Measurements from ENCODE around the gene SLC22A14. TPM values are rescaled to one million over a fixed set of nuclear protein-coding genes. Genes with fewer than 3 reads are reported as not detected.

The SLC22A14 gene
- total and polyA plus RNA-seq, 2 donors (not counting 3 experiments of a cell fraction or from before 2014, with no cell fraction given): not detected

GRCh38 chr3:38343797-38344594 is 61.9 kb downstream of the SLC22A14 start:
- no TSS peak for BruUV-seq (replicated peaks)
- CTCF ChIA-PET: interaction anchor here (0.7 to 4.3 kb wide), 13 partner anchors 10 to 377 kb away, joined by 3 to 91 read pairs (median 3); no protein-coding TSS in a partner anchor
- POLR2A ChIA-PET: no interaction called here

More at GRCh38 chr3:38343797-38344594, 61.9 kb downstream of the SLC22A14 start:
- H3K27ac ChIP-seq (ENCODE audit: insufficient read depth, low read depth, low read length): no peak overlapping the region
- H3K9me1 ChIP-seq (replicated peaks; ENCODE audit: control insufficient read depth, extremely low read depth, insufficient read depth, low read length): no peaks in the 10 kb centered on the region
- DNase-seq (ENCODE audit: low read depth, low spot score): no peak
- FAIRE-seq: no peak
- H3K9me3 ChIP-seq (replicated peaks; ENCODE audit: control insufficient read depth, insufficient read depth, low read length): no peaks in the 10 kb centered on the region
- intact Hi-C loops (cut with micrococcal nuclease): loop anchor here (10.0 kb wide), 2 partner anchors 311 to 501 kb away; no protein-coding TSS in a partner anchor
- no peaks in the 10 kb centered on the region for H3K4me1 ChIP-seq (ENCODE audit: control insufficient read depth, extremely low read depth, insufficient read depth, low read length)
- no peaks in the 10 kb centered on the region for H4K20me1 ChIP-seq (replicated peaks; ENCODE audit: control insufficient read depth, extremely low read depth, insufficient read depth, low read length)
- H3K4me2 ChIP-seq (ENCODE audit: insufficient read depth, low read length): no peak overlapping the region
- TF ChIP-seq MYC (IDR thresholded peaks at IDR 0.05; ENCODE audit: low read depth, low read length) (no peak), JUN (IDR thresholded peaks at IDR 0.05; ENCODE audit: borderline replicate concordance, insufficient read depth, insufficient read length, low read depth) (no peak), EZH2 (IDR thresholded peaks at IDR 0.05; ENCODE audit: borderline replicate concordance, low read depth, low read length, severe bottlenecking) (no peak), GATA2 (IDR thresholded peaks at IDR 0.05; ENCODE audit: insufficient read depth, insufficient read length, low read depth, low read length) (no peak), FOS (IDR thresholded peaks at IDR 0.05; ENCODE audit: borderline replicate concordance, insufficient read depth, low read length) (no peak), POLR2AphosphoS5 (IDR thresholded peaks at IDR 0.05; ENCODE audit: insufficient read depth, low read depth, low read length) (no peak), POLR2A (IDR thresholded peaks at IDR 0.05; ENCODE audit: low read depth, low read length) (no peak), CTCF (IDR thresholded peaks at IDR 0.05; ENCODE audit: extremely low read depth in 1 of 2, insufficient read depth in 1 of 2, low read depth in 1 of 2, low read length in 2 of 2) (no peak)
- TF ChIP-seq, protein P1, sequence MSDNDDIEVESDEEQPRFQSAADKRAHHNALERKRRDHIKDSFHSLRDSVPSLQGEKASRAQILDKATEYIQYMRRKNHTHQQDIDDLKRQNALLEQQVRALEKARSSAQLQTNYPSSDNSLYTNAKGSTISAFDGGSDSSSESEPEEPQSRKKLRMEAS (IDR thresholded peaks at IDR 0.05; ENCODE audit: insufficient read depth, insufficient read length): no peak
- H3K27me3 ChIP-seq (ENCODE audit: control insufficient read depth in 2 of 2, insufficient read depth in 2 of 2, low read length in 2 of 2): peaks cover 4 to 9% of the 10 kb centered on the region in 2 experiments
- no peaks in the 10 kb centered on the region for H3K36me3 ChIP-seq (ENCODE audit: control insufficient read depth in 2 of 2, extremely low read depth in 1 of 2, insufficient read depth in 2 of 2, low read length in 2 of 2)
- H2AFZ ChIP-seq (ENCODE audit: low read depth, low read length): no peak overlapping the region
- no peak overlapping the region for H3K9ac ChIP-seq (replicated peaks; ENCODE audit: extremely low read depth, insufficient read depth, low read length)
- H3K4me3 ChIP-seq (replicated peaks in 1 of 3; ENCODE audit: insufficient read depth in 1 of 3, low read depth in 1 of 3, low read length in 3 of 3): no peak overlapping the region
- dilution Hi-C loops (cut with MboI; ENCODE audit: extremely low pct_ligation_motif_present, low sequenced_read_pairs): no loop called here
- H3K79me2 ChIP-seq (ENCODE audit: control insufficient read depth, insufficient read depth, low read length): no peaks in the 10 kb centered on the region

Measured in endothelial cell of umbilical vein (primary cell).